Activated CD8-positive, alpha-beta memory T cell treated with anti-CD3 and anti-CD28 coated beads for 48 hours (primary cell): ENCODE data around the gene MTA2.
"Not testable (repeated sequence)": the region's sequence is repeated elsewhere in the genome, so short reads cannot be mapped to it uniquely, and the experiment has no call there.

Experiments
- DNase-seq, 3 experiments: peaks; one replicate each; pipeline ENCODE4 v3.0.0-alpha.2; 2020; ENCODE audit warnings: low read depth in 2 of 3, low spot score in 2 of 3

Gene MTA2

GRCh38 chr11:62592989-62593421 lies 8.7 kb downstream of the MTA2 start:
- no peak for DNase-seq

GRCh38 chr11:62592146-62592815 lies 9.4 kb downstream of the MTA2 start:
- DNase-seq, result no peak

- DNase-seq, result peak; percentile 83 to 92 (median 88)
These were observed 10.1 kb downstream of the MTA2 start, which contains the start of gene TUT1 for GRCh38 chr11:62591448-62592145. Gene TUT1 (minus strand): TSS chr11:62591523. CDS start chr11:62591485, 38 bp downstream.

GRCh38 chr11:62588966-62589637 lies 12.6 kb downstream of the MTA2 start:
- DNase-seq, result no peak

GRCh38 chr11:62585356-62585755 lies 16.3 kb downstream of the MTA2 start:
- DNase-seq, result not testable (repeated sequence)

- DNase-seq, result not testable (repeated sequence)
These were observed 19.9 kb downstream of the MTA2 start for GRCh38 chr11:62581735-62582134.

- no peak for DNase-seq
These were observed 20.5 kb downstream of the MTA2 start for GRCh38 chr11:62580959-62581715.

- no peak for DNase-seq
These were observed 22.4 kb downstream of the MTA2 start for GRCh38 chr11:62579252-62579651.

- DNase-seq, result no peak
These were observed 23.1 kb downstream of the MTA2 start for GRCh38 chr11:62578541-62578940.

GRCh38 chr11:62577046-62577714 lies 24.5 kb downstream of the MTA2 start:
- no peak for DNase-seq

GRCh38 chr11:62575837-62576236 lies 25.8 kb downstream of the MTA2 start:
- no peak for DNase-seq

- no peak for DNase-seq
These were observed 26.5 kb downstream of the MTA2 start for GRCh38 chr11:62575156-62575555.

GRCh38 chr11:62574363-62575071 lies 27.1 kb downstream of the MTA2 start:
- no peak for DNase-seq

GRCh38 chr11:62573592-62574362 lies 27.9 kb downstream of the MTA2 start, which contains the start of gene EEF1G:
Gene EEF1G (minus strand): TSS chr11:62573891. CDS start chr11:62573842, 49 bp downstream.
- DNase-seq, result peak; percentile 81 to 96 (median 92)

- no peak for DNase-seq
These were observed 28.6 kb downstream of the MTA2 start for GRCh38 chr11:62573006-62573591.

GRCh38 chr11:62572431-62572830 lies 29.2 kb downstream of the MTA2 start:
- DNase-seq, result no peak

GRCh38 chr11:62571493-62571892 lies 30.2 kb downstream of the MTA2 start:
- not testable (repeated sequence) for DNase-seq

GRCh38 chr11:62570903-62571302 lies 30.8 kb downstream of the MTA2 start:
- DNase-seq, result not testable (repeated sequence)

- no peak for DNase-seq
These were observed 32.1 kb downstream of the MTA2 start for GRCh38 chr11:62569611-62570010.
